GM12878 (cell line): ENCODE data around the gene TNNC2. TPM values are rescaled to one million over a fixed set of nuclear protein-coding genes. Genes with fewer than 3 reads are reported as not detected.

Source experiments
- ATAC-seq: fragments of 200-7000 bp; cut with Tn5 transposase; 3 replicates; pipeline ENCODE4 v1.9.1; 2020; ENCODE audit warnings: mild to moderate bottlenecking, moderate library complexity
- BruUV-seq: library from RNA; stranded (reverse); fragments of 400-500 nt; replicated peaks from 2 replicates; lab custom pipeline; 2021; lab: Mats Ljungman, UMichigan
- CTCF ChIA-PET: fragments of 300-600 bp; sonication (Branson Sonifier 250); formaldehyde crosslinking; extraction: SDS; loops from one replicate; lab custom pipeline; 2021; ENCODE audit warnings: inconsistent platforms; lab: Yijun Ruan, JAX
- POLR2A ChIA-PET: fragments of 350-600 bp; formaldehyde crosslinking; extraction: SDS; loops from one replicate; lab custom pipeline; 2021; ENCODE audit warnings: inconsistent platforms; lab: Charles Lee
- RAD21 ChIA-PET: fragments of 300-600 bp; sonication (Branson Sonifier 250); formaldehyde crosslinking; loops from one replicate; lab custom pipeline; 2023; ENCODE audit warnings: antibody characterized with exemption; ENCODE audit not compliant: unreplicated experiment; lab: Charles Lee
- SMC1A ChIA-PET: fragments of 300-600 bp; sonication (Branson Sonifier 250); formaldehyde crosslinking; loops from one replicate; lab custom pipeline; 2023; ENCODE audit not compliant: unreplicated experiment, uncharacterized antibody; lab: Charles Lee
- DNase-seq: peaks from one replicate; pipeline ENCODE4 v3.0.0-alpha.2; 2011; ENCODE audit warnings: low read depth, low spot score
- FAIRE-seq: peaks from 3 replicates; lab custom pipeline; 2011; peaks lifted over from hg19 to GRCh38; lab: Jason Lieb, UNC
- H2AFZ ChIP-seq: 2 replicates; pipeline ENCODE4 v1.6.0; 2011; ENCODE audit warnings: low read depth, low read length, control low read depth; ENCODE audit not compliant: control insufficient read depth
- H3K27ac ChIP-seq: 2 replicates; pipeline ENCODE4 v1.5.1; 2011; ENCODE audit warnings: control low read depth; ENCODE audit not compliant: control insufficient read depth, insufficient read depth
- H3K27me3 ChIP-seq, 2 experiments: replicated peaks in 1 of 2; 2 replicates each; pipeline versions ENCODE4 v1.6.0 to v1.6.1; 2011; ENCODE audit warnings: low read length in 1 of 2; ENCODE audit not compliant: control insufficient read depth in 2 of 2, insufficient read depth in 2 of 2
- H3K36me3 ChIP-seq, 2 experiments: 2 replicates each; pipeline ENCODE4 v1.5.1; 2011; ENCODE audit warnings: low read length in 1 of 2; ENCODE audit not compliant: control insufficient read depth in 2 of 2, insufficient read depth in 2 of 2
- H3K4me1 ChIP-seq: 2 replicates; pipeline ENCODE4 v1.6.1; 2011; ENCODE audit warnings: mild to moderate bottlenecking, low read length, moderate library complexity, mixed read lengths; ENCODE audit not compliant: control insufficient read depth, insufficient read depth
- H3K4me2 ChIP-seq: 2 replicates; pipeline ENCODE4 v1.6.0; 2011; ENCODE audit warnings: control low read depth; ENCODE audit not compliant: control insufficient read depth, insufficient read depth
- H3K4me3 ChIP-seq: fragments of 200-600 bp; sonication (generic); 2 replicates; pipeline ENCODE4 v1.5.1; 2016
- H3K79me2 ChIP-seq: 2 replicates; pipeline ENCODE4 v1.6.0; 2011; ENCODE audit warnings: low read length; ENCODE audit not compliant: control insufficient read depth, insufficient read depth
- H3K9ac ChIP-seq: 2 replicates; pipeline ENCODE4 v1.8.0; 2011; ENCODE audit warnings: low read length, control low read depth, mixed read lengths; ENCODE audit not compliant: control insufficient read depth, insufficient read depth
- H3K9me3 ChIP-seq: replicated peaks from 3 replicates; pipeline ENCODE4 v1.5.1; 2011; ENCODE audit warnings: mild to moderate bottlenecking, low read length; ENCODE audit not compliant: control insufficient read depth, insufficient read depth
- H4K20me1 ChIP-seq: 2 replicates; pipeline ENCODE4 v1.6.0; 2011; ENCODE audit not compliant: control insufficient read depth, insufficient read depth
- IKZF1 ChIP-seq: fragments of 450-650 bp; conservative IDR thresholded peaks from 2 replicates; pipeline ENCODE4 v1.6.1; 2017; ENCODE audit warnings: antibody characterized with exemption, mild to moderate bottlenecking
- IKZF2 ChIP-seq, 2 experiments: fragments of 450-650 bp; IDR thresholded peaks; 2 replicates each; pipeline ENCODE4 v1.6.1; 2017; ENCODE audit warnings: mild to moderate bottlenecking in 2 of 2, moderate library complexity in 2 of 2
- SMAD1 ChIP-seq: fragments of 450-650 bp; IDR thresholded peaks from 2 replicates; pipeline ENCODE4 v1.6.1; 2018; ENCODE audit warnings: mild to moderate bottlenecking, low read depth; ENCODE audit not compliant: partially characterized antibody
- SMAD5 ChIP-seq: IDR thresholded peaks from 2 replicates; pipeline ENCODE4 v1.6.1; 2016; ENCODE audit warnings: antibody characterized with exemption, low read depth
- YY1 ChIP-seq: IDR thresholded peaks from 2 replicates; pipeline ENCODE4 v1.6.1; 2011; ENCODE audit warnings: low read depth, mild to moderate bottlenecking, low read length
- ZZZ3 ChIP-seq: IDR thresholded peaks from 2 replicates; pipeline ENCODE4 v1.6.1; 2011; ENCODE audit warnings: low read depth; ENCODE audit not compliant: control insufficient read depth, insufficient read length
- WGBS: methylation state at CpG from one replicate; pipeline ENCODE4 v1.1.6; 2016; ENCODE audit warnings: low lambda C conversion rate; ENCODE audit not compliant: insufficient replicate concordance, insufficient coverage; ENCODE audit errors: missing lambda C conversion rate; 5-methylcytosine and 5-hydroxymethylcytosine counted together
- in situ Hi-C: fragments of 300-500 bp; cut with MboI; formaldehyde crosslinking; loops from 9 replicates; pipeline ENCODE4 v1.14.3; 2018; ENCODE audit warnings: mixed read lengths
- intact Hi-C: fragments of 100-400 bp; cut with micrococcal nuclease; formaldehyde crosslinking; loops from one replicate; pipeline ENCODE4 v1.14.2; 2022; ENCODE audit not compliant: unreplicated experiment
- polyA plus RNA-seq, 11 experiments: library from polyadenylated mRNA; depleted of rRNA in 4 of 11; unstranded in 6 of 11; stranded (reverse) in 5 of 11; fragments of >200 nt; fragmentation: Nextera tagmentation in 4 of 11; fragmentation: Illumina TruSeq in 1 of 11; extraction: Ambion mirVana in 4 of 11; extraction: Trizol in 1 of 11; gene quantifications; 1 replicate in 1 of 11; 2 replicates in 10 of 11; pipeline versions ENCODE4 v1.2.1 to v1.2.3, GENCODE V29; 2011 to 2016; ENCODE audit warnings: inconsistent platforms in 2 of 11, missing spikeins in 2 of 11, low read depth in 1 of 11
- total RNA-seq, 4 experiments: library from RNA; depleted of rRNA in 3 of 4; stranded (reverse); fragments of >200 nt in 3 of 4; fragmentation: Illumina TruSeq in 1 of 4; extraction: Trizol in 1 of 4; gene quantifications; 2 replicates each; pipeline versions ENCODE4 v1.2.1 to v1.2.3, GENCODE V29; 2013 to 2021

Gene TNNC2
- total and polyA plus RNA-seq, 10 of the 15 experiments (the other 5 are each of a cell fraction or from before 2014, with no cell fraction given), result 0.37 TPM; not detected in 9

GRCh38 chr20:45833030-45833882 lies 6.1 kb upstream of the TNNC2 start, which contains the start of gene SNX21:
Gene SNX21, plus strand, starts transcription at chr20:45833799. Its CDS starts 121 bp downstream, at chr20:45833920.
- Histone ChIP-seq H3K27me3 (no peaks in the 10 kb centered on the region), H3K4me3 (peak within 1 kb of the TSS; percentile 95), H2AFZ (peak within 1 kb of the TSS; percentile 80), H3K36me3 (no peaks in the 10 kb centered on the region), H3K27ac (no peak within 1 kb of the TSS), H4K20me1 (no peaks in the 10 kb centered on the region), H3K79me2 (no peaks in the 10 kb centered on the region), H3K9ac (peak within 1 kb of the TSS; percentile 66; the same call in 1 of the 2 replicates), H3K4me1 (peaks cover 3% of the 10 kb centered on the region), H3K4me2 (peak within 1 kb of the TSS; percentile 99), H3K9me3 (no peaks in the 10 kb centered on the region)
- in situ Hi-C loops, result no loop called here
- ATAC-seq, result peak; percentile 85
- 25% methylated on average over 19 of the region's 35 CpGs for WGBS
- POLR2A ChIA-PET, result interaction anchor here (1.0 kb wide), 1 partner anchor 9 kb away, joined by 3 read pairs; no protein-coding TSS in a partner anchor
- TF ChIP-seq IKZF2 (IDR thresholded peaks at IDR 0.05), result peak; percentile 17 to 47; a peak in 3 of 4 replicates
- peak; percentile 59; the same call in 1 of the 2 replicates for TF ChIP-seq IKZF1
- TF ChIP-seq ZZZ3, result no peak
- no peak for TF ChIP-seq SMAD1
- TF ChIP-seq YY1, result 0 out of 2 replicates have a peak, but pooled peaks have one; percentile 4
- no peak for TF ChIP-seq SMAD5
- SMC1A ChIA-PET, result interaction anchor here (0.7 to 1.3 kb wide), 2 partner anchors 101 to 266 kb away, joined by 3 to 4 read pairs; partner anchors contain the start of gene PCIF1
- no peak for FAIRE-seq
- RAD21 ChIA-PET, result no interaction called here
- intact Hi-C loops, result no loop called here
- BruUV-seq, result no TSS peak
- CTCF ChIA-PET, result interaction anchor here (1.3 kb wide), 1 partner anchor 9 kb away, joined by 6 read pairs; no protein-coding TSS in a partner anchor
- no peak for DNase-seq
